GM21529 (cell line): ENCODE results near the gene IGFL2.
"Not testable (repeated sequence)": the region's sequence is repeated elsewhere in the genome, so short reads cannot be mapped to it uniquely, and the experiment has no call there.

Experiments
- ATAC-seq: cut with Tn5 transposase; IDR thresholded peaks from one replicate; pipeline ENCODE4 v1.9.1; 2021; ENCODE audit not compliant: unreplicated experiment

IGFL2 gene

DNA sequence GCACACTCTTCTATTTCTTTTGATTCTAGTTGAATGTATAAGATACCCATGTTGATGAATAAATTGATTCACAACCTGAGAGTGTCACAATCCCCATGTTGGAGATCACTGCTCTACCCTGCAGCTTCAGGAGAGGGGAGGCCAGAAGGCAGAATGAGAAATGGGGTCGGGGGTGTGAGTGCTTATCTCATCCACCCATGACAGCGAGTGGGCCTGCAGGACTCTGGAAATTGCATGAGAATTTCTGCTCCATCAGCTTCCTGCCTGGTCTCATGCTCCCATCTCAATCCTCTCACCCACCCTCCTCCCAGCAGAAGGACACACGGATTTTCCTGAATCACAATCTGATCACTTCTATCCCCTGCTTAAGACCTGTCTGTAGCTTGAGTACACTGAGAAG, 58.6 kb downstream of the IGFL2 start:
- no peak for ATAC-seq

DNA sequence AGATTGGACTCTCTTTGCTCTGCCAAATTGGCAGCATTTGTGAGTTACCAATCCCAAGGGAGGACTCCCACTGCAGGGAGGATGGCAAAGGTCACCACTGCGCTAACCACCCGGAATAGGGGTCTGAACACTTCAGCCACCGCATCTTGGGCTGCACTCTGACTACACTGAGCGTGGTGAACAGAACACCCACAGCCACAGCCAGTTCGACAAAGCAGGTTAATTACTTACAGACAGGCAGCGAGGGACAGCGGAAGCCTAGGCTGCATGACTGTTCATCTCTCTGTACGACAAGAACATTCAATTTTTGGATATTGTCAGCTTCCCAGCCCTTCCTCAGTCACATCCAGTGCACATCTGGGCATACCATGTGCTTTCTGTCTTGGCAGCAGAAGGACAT, 59.8 kb downstream of the IGFL2 start:
- not testable (repeated sequence) for ATAC-seq

GRCh38 chr19:46209051-46209450, 61.0 kb downstream of the IGFL2 start:
- no peak for ATAC-seq

- no peak for ATAC-seq
Measured at GRCh38 chr19:46209472-46209871, 61.4 kb downstream of the IGFL2 start.

GRCh38 chr19:46210669-46211068, 62.6 kb downstream of the IGFL2 start:
- ATAC-seq, result no peak
